ENCODE data around the gene EPS8L2. TPM values are rescaled to one million over a fixed set of nuclear protein-coding genes. Genes with fewer than 3 reads are reported as not detected.

The EPS8L2 gene
- total RNA-seq, 4 donors from 2014 or later = 29.1 to 48.0 (median 32.7) TPM

DNA sequence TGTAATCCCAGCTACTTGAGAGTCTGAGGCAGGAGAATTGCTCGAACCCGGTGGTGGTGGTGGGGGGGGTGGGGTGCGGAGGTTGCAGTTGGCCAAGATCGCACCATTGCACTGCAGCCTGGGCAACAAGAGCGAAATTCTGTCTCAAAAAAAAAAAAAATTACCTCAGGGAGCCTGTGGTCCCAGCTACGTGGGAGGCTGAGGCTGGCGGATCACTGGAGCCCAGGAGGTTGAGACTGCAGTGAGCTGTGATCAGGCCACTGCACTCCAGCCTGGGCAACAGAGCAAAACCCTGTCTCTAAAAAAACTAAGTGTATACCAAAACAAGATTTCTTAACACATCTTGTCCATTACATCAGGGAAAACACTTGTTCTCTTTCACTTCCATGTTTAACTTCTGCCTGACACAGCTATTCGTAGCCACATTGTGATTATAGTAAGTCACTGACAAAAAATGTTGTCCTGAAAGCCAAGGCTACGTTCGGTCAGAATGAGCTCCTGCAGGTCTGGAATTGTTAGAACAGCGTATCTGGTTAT, 9.0 kb upstream of the EPS8L2 start:
- no peaks in the 10 kb centered on the region for H3K9me3 ChIP-seq
- TF ChIP-seq, protein P1, sequence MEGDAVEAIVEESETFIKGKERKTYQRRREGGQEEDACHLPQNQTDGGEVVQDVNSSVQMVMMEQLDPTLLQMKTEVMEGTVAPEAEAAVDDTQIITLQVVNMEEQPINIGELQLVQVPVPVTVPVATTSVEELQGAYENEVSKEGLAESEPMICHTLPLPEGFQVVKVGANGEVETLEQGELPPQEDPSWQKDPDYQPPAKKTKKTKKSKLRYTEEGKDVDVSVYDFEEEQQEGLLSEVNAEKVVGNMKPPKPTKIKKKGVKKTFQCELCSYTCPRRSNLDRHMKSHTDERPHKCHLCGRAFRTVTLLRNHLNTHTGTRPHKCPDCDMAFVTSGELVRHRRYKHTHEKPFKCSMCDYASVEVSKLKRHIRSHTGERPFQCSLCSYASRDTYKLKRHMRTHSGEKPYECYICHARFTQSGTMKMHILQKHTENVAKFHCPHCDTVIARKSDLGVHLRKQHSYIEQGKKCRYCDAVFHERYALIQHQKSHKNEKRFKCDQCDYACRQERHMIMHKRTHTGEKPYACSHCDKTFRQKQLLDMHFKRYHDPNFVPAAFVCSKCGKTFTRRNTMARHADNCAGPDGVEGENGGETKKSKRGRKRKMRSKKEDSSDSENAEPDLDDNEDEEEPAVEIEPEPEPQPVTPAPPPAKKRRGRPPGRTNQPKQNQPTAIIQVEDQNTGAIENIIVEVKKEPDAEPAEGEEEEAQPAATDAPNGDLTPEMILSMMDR (IDR thresholded peaks at IDR 0.05) = no peak
- peak in 1 of 2 donors; percentile 69 for TF ChIP-seq EP300 (IDR thresholded peaks at IDR 0.05)
- no peaks in the 10 kb centered on the region for H3K27me3 ChIP-seq
- peaks cover 0 to 52% (median 35%) of the 10 kb centered on the region in 4 donors for H3K4me1 ChIP-seq
- H3K4me3 ChIP-seq = peak overlapping the region in 1 of 4 donors; percentile 64
- H3K36me3 ChIP-seq = peaks cover 0 to 33% (median 0%) of the 10 kb centered on the region in 3 donors
- peak overlapping the region in 3 of 4 donors; percentile 97 to 100 (median 100) for H3K27ac ChIP-seq
- DNase-seq (ENCODE audit: low spot score in 2 of 2) = no peak
- 52 to 53% methylated on average over 11 of the region's 11 CpGs for WGBS, 2 donors

- peaks cover 0 to 41% (median 0%) of the 10 kb centered on the region in 3 donors for H3K36me3 ChIP-seq
- peak overlapping the region in 3 of 4 donors; percentile 97 to 100 (median 100) for H3K27ac ChIP-seq
- no peak for TF ChIP-seq POLR2A (IDR thresholded peaks at IDR 0.05)
- TF ChIP-seq, protein P1 (IDR thresholded peaks at IDR 0.05) = no peak
- no peak for TF ChIP-seq EP300 (IDR thresholded peaks at IDR 0.05)
- no peaks in the 10 kb centered on the region for H3K9me3 ChIP-seq
- H3K4me1 ChIP-seq = peaks cover 0 to 59% (median 41%) of the 10 kb centered on the region in 4 donors
- WGBS, 2 donors = 69 to 71% methylated on average over 11 of the region's 11 CpGs
- DNase-seq (ENCODE audit: low spot score in 2 of 2) = no peak
- H3K27me3 ChIP-seq = no peaks in the 10 kb centered on the region
- no peak overlapping the region for H3K4me3 ChIP-seq
Observed at GRCh38 chr11:697811-698311, 8.2 kb upstream of the EPS8L2 start.

DNA sequence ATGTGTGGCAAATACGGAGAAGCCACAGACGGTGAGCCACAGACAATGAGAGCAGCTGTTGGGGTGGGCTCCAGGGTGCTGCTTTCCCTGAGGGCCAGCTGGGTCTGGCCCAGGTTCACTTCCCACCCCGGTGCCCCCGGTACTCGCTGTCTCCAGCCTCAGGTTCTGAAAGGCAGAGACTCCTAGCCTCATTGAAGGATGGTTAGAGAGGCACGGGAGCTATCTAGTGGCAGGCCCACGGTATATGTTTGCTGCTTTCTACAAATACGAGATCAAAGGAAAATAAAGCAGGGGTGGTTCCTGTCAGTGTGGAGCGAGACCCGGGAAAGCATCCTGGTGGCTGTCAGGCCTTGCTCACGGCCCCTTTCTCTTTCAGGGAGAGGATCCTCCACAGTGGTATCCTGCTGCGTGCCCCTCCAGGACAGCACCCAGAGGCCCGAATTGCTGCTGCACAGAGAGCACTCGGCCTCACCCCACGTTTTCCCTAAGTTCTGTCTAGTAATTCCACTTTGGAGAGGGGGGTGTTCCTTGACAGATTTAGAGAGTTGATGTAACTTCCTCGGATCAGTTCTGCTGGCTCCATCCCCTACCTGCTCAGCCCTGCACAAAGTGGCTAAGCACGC, 7.4 kb upstream of the EPS8L2 start:
- peaks cover 0 to 59% (median 41%) of the 10 kb centered on the region in 4 donors for H3K4me1 ChIP-seq
- no peak for DNase-seq (ENCODE audit: low spot score in 2 of 2)
- TF ChIP-seq EP300 (IDR thresholded peaks at IDR 0.05) (no peak), POLR2A (IDR thresholded peaks at IDR 0.05) (no peak)
- TF ChIP-seq, protein P1 (IDR thresholded peaks at IDR 0.05) = no peak
- WGBS, 2 donors = 69 to 73% methylated on average over 17 of the region's 17 CpGs
- H3K27me3 ChIP-seq = no peaks in the 10 kb centered on the region
- H3K4me3 ChIP-seq = no peak overlapping the region
- H3K36me3 ChIP-seq = peaks cover 0 to 44% (median 0%) of the 10 kb centered on the region in 3 donors
- H3K27ac ChIP-seq = peak overlapping the region in 2 of 4 donors; percentile 100
- H3K9me3 ChIP-seq = no peaks in the 10 kb centered on the region

DNA sequence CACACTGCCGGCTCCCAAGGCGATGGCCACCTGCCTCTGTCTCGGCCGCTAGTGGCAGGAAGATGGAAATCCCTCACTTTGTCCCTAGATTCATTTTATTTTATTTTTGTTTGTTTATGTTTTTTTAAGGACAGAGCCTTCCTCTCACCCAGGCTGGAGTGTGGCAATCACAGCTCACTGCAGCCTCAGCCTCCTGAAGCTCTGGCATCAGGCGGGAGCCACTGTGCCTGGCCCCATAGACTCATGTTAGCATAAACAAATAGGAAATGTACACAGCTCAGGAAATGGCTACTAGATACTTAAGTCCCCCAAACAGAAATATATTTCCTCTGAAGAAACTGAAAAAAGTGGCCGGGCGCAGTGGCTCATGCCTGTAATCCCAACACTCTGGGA, 6.9 kb upstream of the EPS8L2 start:
- Histone ChIP-seq H3K4me3 (no peak overlapping the region), H3K4me1 (peaks cover 0 to 57% (median 36%) of the 10 kb centered on the region in 4 donors), H3K27ac (peak overlapping the region in 1 of 4 donors; percentile 100), H3K36me3 (peaks cover 0 to 47% (median 0%) of the 10 kb centered on the region in 3 donors), H3K27me3 (no peaks in the 10 kb centered on the region), H3K9me3 (no peaks in the 10 kb centered on the region)
- no peak for DNase-seq (ENCODE audit: low spot score in 2 of 2)
- TF ChIP-seq POLR2A (IDR thresholded peaks at IDR 0.05) (no peak), EP300 (IDR thresholded peaks at IDR 0.05) (no peak)
- TF ChIP-seq, protein P1 (IDR thresholded peaks at IDR 0.05) = no peak
- 92 to 94% methylated on average over 7 of the region's 7 CpGs for WGBS, 2 donors

- H3K4me3 ChIP-seq = no peak overlapping the region
- peaks cover 0 to 53% (median 0%) of the 10 kb centered on the region in 3 donors for H3K36me3 ChIP-seq
- no peaks in the 10 kb centered on the region for H3K9me3 ChIP-seq
- DNase-seq (ENCODE audit: low spot score in 2 of 2) = no peak
- H3K27me3 ChIP-seq = no peaks in the 10 kb centered on the region
- WGBS, 2 donors = 81 to 88% methylated on average over 1 of the region's 1 CpG
- no peak overlapping the region for H3K27ac ChIP-seq
- peaks cover 0 to 57% (median 32%) of the 10 kb centered on the region in 4 donors for H3K4me1 ChIP-seq
- TF ChIP-seq POLR2A (IDR thresholded peaks at IDR 0.05) (no peak), EP300 (IDR thresholded peaks at IDR 0.05) (no peak)
- TF ChIP-seq, protein P1 (IDR thresholded peaks at IDR 0.05) = no peak
Observed at GRCh38 chr11:699753-700152, 6.3 kb upstream of the EPS8L2 start.
